Stimulated activated CD8-positive, alpha-beta memory T cell treated with anti-CD3 and anti-CD28 coated beads, Interleukin-4, amount 100 ng/mL, for 1 hour (primary cell): Measurements from ENCODE around the gene SOWAHB.

Experiments
- DNase-seq, 2 donors: peaks; one replicate each; pipeline ENCODE4 v3.0.0-alpha.2; 2020; ENCODE audit warnings: low read depth in 2 of 2, low spot score in 1 of 2

Gene SOWAHB

DNA sequence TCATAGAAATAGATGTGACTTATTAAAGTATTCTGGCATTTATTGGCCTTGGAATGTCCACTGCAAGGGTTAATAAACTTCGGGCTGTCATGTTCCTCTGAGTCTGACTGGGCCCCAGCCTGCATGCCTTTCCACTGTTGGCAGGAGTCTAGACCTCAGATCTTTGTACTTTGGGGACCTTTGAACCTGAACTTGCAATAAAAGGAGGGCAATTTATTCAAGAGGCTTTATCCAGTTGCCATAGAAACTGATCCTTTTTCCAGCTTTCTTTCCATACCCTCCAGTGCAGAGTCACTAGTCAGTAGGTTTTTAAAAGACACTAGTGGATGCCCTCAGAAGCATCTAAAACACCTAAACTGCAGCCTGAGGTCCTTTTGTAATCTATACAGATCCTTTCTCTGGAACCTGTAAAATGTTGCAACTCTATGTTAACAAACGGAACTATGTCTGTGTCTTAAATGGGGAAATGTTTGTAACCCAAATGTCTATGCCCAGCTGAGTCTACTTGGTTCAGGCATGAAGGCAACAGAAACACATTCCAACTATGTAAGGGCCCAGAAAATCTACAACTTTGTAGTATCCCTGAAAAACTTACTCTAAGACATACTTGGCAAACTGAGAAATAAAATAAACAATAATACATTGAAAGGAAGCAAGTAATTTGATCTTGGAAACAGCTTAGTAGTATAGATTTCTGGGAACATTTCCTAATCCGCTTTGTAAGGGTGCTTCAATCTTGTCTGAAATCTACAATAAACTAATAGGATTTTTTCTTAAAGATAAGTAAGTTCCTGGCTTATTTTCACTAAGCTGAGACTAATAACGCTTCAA lies 41.5 kb downstream of the SOWAHB start:
- no peak for DNase-seq

DNA sequence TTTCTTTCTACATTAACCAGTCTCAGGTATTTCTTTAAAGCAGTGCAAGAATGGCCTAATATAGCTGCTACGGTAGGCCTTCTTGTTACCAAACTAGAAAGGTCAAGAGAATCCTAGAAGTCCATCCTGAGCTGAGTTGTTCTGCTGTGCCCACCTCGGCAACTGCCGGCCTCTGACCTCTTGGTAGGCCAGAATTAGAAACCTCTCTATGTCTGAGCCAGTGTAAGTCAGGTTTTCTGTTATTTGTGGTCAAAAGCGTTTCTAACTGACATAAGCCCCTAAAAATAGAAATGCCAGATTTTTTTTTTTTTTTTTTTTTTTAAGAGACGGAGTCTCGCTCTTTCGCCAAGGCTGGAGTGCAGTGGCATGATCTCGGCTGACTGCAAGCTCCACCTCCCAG lies 43.1 kb downstream of the SOWAHB start:
- no peak for DNase-seq

DNA sequence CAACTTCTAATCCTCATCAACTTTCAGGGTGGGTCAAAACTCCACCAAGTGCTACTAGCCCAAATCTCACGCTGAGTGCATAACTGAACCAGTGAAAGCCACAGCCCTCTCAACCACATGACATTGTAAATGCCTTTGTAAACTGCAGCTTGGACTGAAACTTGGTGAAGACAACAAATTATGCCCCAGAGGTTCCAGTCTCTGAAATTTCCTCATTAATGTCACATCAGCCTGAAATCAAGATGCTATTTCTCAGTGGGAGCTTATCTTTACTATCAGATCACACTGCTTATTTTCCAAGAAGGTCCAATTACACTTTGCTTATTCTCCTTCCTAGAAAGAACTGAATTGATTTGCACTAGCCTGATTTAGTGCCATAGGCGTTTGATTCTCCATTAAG lies 46.6 kb downstream of the SOWAHB start:
- DNase-seq: no peak

DNA sequence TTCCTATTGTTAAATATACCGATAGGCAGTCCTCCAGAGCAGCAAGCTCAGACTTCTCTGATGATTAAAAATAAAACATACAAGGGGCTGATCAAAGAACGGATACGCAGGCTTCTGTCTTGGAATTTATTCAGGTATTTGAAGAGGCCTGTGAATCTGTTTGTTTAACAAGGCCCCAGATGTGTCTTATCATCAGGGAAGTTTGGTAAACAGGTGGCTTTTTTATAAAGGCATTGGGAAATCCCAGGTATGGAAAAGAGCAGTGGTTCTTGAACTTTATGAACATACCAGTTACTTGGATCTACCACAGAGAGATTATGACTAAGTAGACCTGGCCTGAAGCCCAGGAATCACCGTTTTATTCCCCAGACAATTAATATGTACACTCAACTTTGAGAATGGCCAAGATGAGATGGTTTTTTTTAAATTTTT lies 47.9 kb downstream of the SOWAHB start:
- no peak for DNase-seq
